ENCODE data around the gene EPHA6. TPM values are rescaled to one million over a fixed set of nuclear protein-coding genes. Genes with fewer than 3 reads are reported as not detected.
"Not testable (repeated sequence)": the region's sequence is repeated elsewhere in the genome, so short reads cannot be mapped to it uniquely, and the experiment has no call there.

The EPHA6 gene
- total RNA-seq, 2 donors from 2014 or later, result not detected

DNA sequence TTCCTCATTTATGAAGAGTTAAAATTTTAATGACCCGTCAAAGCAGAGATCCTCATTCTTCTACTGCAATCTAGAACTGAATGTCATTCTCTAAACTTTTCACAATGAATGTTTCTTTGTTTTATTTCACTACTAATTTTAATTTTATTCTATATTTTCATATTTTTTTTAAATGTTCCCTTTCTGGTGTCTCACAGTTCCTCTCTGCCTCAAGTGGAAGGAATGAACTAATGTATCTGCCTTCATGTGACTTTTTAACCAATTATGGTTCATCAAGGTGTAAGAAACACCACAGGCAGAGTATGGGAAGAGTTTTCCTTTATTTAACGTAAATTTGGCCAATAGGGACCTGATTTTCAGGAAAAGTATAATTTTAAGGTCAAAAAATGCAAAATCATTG is 441.7 kb downstream of the EPHA6 start:
- no peaks in the 10 kb centered on the region for H3K27me3 Mint-ChIP-seq (ENCODE audit: low read depth)
- H3K27ac Mint-ChIP-seq, result no peak overlapping the region
- no peak overlapping the region for H3K4me3 Mint-ChIP-seq
- H3K9me3 Mint-ChIP-seq, result no peaks in the 10 kb centered on the region
- no peaks in the 10 kb centered on the region for H3K4me1 Mint-ChIP-seq (ENCODE audit: low read depth)
- ATAC-seq (replicated peaks in 1 of 2) (no peak), DNase-seq (no peak)
- no peaks in the 10 kb centered on the region for H3K36me3 Mint-ChIP-seq (ENCODE audit: insufficient read depth in 2 of 2)

DNA sequence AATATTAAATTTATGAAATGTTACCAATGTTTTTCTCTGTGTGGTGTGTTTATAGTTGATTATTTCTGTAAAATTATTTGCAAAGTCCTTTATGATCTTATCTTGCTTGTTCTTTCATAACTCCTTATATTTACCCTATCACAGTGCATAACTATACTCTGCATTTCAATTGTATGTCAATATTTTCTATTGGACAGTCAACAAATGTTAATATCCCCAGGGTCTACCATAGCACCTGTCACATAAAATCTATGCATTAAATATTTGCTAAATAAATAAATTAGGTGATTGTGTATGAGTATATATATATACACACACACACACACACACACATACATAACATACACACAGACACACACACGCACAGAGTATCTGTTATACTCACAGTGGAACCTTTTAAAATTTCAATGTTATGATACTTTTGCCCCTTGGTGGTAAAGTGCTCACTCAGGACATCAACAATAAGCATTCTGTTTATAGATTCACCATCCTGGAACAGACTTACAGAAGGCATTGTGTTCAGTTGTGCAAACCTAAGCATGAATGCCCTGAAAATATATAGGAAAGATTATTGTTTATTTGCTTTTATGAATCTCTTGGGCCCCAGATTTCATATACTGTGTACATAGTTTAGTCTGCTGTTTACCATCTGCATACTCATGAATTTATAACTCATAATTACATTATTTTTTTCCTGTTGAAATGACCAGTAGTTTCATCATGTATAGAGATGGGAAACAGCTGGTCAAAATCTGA is 443.7 kb downstream of the EPHA6 start:
- H3K36me3 Mint-ChIP-seq (ENCODE audit: insufficient read depth in 2 of 2), result no peaks in the 10 kb centered on the region
- H3K9me3 Mint-ChIP-seq, result no peaks in the 10 kb centered on the region
- no peak overlapping the region for H3K4me3 Mint-ChIP-seq
- DNase-seq (no peak), ATAC-seq (replicated peaks in 1 of 2) (no peak)
- no peaks in the 10 kb centered on the region for H3K27me3 Mint-ChIP-seq (ENCODE audit: low read depth)
- H3K27ac Mint-ChIP-seq, result no peak overlapping the region
- H3K4me1 Mint-ChIP-seq (ENCODE audit: low read depth), result no peaks in the 10 kb centered on the region

DNA sequence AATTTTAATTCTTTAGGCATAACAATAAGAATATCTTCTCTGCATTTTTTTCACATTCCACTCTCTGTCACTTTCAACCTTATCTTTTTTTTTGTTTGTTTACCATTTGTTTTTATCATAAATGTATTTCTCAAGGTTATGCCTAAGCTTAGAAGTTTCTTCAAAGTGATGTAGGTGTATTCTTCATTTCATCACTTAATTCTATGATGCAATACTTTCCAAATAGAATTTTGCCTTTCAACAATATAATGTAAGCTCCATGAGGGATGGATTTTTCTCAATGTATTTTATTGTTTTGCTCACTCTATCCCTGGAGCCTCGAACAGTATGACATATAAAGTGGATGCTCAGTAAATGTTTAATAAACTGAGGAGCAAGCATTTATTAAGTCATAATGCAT is 444.9 kb downstream of the EPHA6 start:
- ATAC-seq (replicated peaks in 1 of 2) (no peak), DNase-seq (no peak)
- Mint-ChIP-seq H3K27me3 (ENCODE audit: low read depth) (no peaks in the 10 kb centered on the region), H3K27ac (peak overlapping the region; percentile 15), H3K36me3 (ENCODE audit: insufficient read depth in 2 of 2) (no peaks in the 10 kb centered on the region), H3K4me1 (ENCODE audit: low read depth) (no peaks in the 10 kb centered on the region), H3K9me3 (peaks cover 0 to 2% of the 10 kb centered on the region in 2 donors), H3K4me3 (no peak overlapping the region)

DNA sequence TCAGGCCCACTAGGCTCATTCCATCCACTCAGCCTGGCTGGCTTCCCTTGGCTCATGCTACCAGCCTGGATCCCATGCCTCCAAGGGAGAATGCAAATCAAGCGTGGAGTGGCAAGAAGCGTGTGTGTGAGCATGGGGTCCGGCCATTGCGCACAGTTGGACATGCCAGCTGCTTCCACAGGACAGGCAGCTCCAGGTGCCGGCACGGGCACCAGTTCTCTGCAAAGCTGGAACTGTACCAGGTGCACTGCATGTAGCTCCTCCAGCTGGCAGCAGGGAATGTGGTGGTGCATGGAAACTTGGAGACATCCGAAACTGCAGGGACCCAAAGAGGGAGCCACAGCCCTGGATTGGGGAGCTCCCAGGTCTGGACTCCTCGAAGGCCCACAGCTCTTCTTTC is 449.8 kb downstream of the EPHA6 start:
- H3K36me3 Mint-ChIP-seq (ENCODE audit: insufficient read depth in 2 of 2), result no peaks in the 10 kb centered on the region
- DNase-seq (no peak), ATAC-seq (replicated peaks in 1 of 2) (no peak)
- no peak overlapping the region for H3K27ac Mint-ChIP-seq
- no peaks in the 10 kb centered on the region for H3K4me1 Mint-ChIP-seq (ENCODE audit: low read depth)
- H3K4me3 Mint-ChIP-seq, result no peak overlapping the region
- no peaks in the 10 kb centered on the region for H3K27me3 Mint-ChIP-seq (ENCODE audit: low read depth)
- peaks cover 0 to 2% of the 10 kb centered on the region in 2 donors for H3K9me3 Mint-ChIP-seq

DNA sequence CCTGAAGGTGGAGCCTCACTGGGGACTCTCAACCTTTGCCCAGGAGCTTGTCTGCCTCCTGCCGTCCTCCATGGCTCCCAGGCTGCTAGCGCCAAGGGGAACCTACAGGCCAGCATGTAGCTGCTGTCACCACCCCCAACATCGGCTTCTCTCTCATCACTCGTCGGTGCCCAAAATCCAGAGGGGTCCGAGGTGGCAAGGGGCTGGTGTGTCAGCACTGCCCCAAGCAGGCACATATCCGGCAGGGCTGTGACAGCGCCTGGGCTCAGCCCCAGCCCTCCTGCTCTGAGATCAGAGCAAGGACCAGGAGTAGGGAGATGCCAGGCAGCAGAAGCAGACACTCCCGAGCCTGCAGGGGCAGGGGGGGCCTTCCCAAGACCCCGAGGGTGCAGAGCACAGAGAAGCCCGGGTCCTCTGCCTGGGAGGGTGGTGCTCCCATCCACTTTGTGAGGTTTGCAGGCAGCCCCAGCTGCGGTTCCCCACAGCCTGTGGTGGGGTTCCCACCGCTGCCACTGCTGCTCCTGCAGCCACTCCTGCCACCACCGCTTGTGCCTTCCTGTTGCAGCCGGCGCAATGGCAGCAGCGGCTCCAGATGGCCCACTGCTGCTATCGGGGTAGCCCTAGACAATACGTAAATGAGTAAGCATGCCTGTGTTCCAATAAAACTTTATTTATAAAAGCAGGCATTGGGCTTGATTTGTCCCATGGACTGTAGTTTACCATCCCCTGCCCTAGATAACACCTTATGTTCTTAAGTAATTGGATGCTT is 451.0 kb downstream of the EPHA6 start:
- DNase-seq (no peak), ATAC-seq (replicated peaks in 1 of 2) (no peak)
- Mint-ChIP-seq H3K4me3 (no peak overlapping the region), H3K9me3 (peaks cover 0 to 2% of the 10 kb centered on the region in 2 donors), H3K27ac (no peak overlapping the region), H3K4me1 (ENCODE audit: low read depth) (no peaks in the 10 kb centered on the region), H3K27me3 (ENCODE audit: low read depth) (no peaks in the 10 kb centered on the region), H3K36me3 (ENCODE audit: insufficient read depth in 2 of 2) (no peaks in the 10 kb centered on the region)

DNA sequence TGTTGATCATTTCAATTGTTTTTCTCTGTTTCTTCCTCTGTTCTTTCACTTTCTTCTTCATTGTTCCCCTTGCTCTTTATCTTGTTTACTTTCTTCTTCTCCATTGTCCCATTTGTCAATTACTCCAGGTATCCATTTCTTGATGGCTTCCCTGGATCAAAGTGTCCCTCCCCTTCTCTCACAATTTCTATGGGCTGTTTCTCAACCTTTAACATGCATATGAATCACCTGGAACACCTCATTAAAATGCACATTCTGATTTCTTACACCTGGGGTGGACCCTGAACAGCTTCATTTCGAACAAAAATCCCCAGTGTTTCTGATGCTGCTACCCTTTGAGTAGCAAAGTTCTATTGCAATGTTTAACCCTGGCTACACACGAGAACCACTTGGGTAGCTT is 454.8 kb downstream of the EPHA6 start:
- DNase-seq (no peak), ATAC-seq (replicated peaks in 1 of 2) (no peak)
- no peak overlapping the region for H3K27ac Mint-ChIP-seq
- no peak overlapping the region for H3K4me3 Mint-ChIP-seq
- peaks cover 0 to 13% of the 10 kb centered on the region in 2 donors for H3K9me3 Mint-ChIP-seq
- H3K4me1 Mint-ChIP-seq (ENCODE audit: low read depth), result no peaks in the 10 kb centered on the region
- H3K36me3 Mint-ChIP-seq (ENCODE audit: insufficient read depth in 2 of 2), result no peaks in the 10 kb centered on the region
- no peaks in the 10 kb centered on the region for H3K27me3 Mint-ChIP-seq (ENCODE audit: low read depth)

DNA sequence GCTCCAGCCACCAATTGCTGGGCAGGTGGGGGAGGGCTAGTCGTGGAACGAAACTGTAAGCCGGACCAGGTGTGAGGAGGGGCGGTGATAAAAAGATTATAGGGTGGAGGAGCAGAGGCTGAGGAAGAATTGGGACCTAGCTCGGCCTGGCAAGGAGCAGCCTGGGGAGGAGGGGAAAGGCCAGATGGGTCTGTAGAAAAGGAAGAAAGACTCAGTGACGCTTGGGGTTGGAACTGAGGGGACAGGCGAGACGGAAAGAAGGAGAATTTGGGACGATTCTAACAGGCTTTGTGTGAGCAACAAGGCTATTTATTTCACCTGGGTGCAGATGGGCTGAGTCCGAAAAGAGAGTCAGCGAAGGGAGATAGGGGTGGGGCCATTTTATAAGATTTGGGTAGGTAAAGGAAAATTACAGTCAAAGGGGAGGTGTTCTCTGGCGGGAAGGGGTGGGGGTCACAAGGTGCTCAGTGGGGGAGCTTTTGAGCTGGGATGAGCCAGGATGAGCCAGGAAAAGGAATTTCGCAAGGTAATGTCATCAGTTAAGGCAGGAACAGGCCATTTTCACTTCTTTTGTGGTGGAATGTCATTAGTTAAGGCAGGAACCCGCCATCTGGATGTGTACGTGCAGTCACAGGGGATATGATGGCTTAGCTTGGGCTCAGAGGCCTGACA is 462.6 kb downstream of the EPHA6 start:
- peaks cover 0 to 16% of the 10 kb centered on the region in 2 donors for H3K9me3 Mint-ChIP-seq
- not testable (repeated sequence) for ATAC-seq (replicated peaks in 1 of 2)

DNA sequence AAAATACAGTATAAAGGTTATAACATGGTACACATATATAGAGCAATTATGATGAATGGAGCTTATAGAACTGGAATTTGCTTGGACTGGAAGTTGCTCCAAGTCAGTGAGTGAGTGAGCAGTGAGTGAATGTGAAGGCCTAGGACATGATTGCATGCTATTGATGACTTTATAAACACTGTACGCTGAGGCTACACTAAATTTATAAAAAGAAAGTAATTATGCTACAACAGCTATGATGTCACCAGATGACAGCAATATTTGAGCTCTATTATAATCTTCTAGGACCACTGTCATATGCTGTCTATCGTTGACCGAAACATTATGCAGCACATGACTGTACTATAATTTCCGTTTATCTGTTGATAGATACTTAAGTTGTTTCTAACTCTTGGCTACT is 463.3 kb downstream of the EPHA6 start:
- H3K4me3 Mint-ChIP-seq, result no peak overlapping the region
- H3K27me3 Mint-ChIP-seq (ENCODE audit: low read depth), result no peaks in the 10 kb centered on the region
- no peak overlapping the region for H3K27ac Mint-ChIP-seq
- ATAC-seq (replicated peaks in 1 of 2) (no peak), DNase-seq (no peak)
- H3K4me1 Mint-ChIP-seq (ENCODE audit: low read depth), result no peaks in the 10 kb centered on the region
- H3K36me3 Mint-ChIP-seq (ENCODE audit: insufficient read depth in 2 of 2), result no peaks in the 10 kb centered on the region
- peaks cover 0 to 12% of the 10 kb centered on the region in 2 donors for H3K9me3 Mint-ChIP-seq

More for the DNA sequence above, 462.6 kb downstream of the EPHA6 start:
- H3K4me3 Mint-ChIP-seq; H3K36me3 Mint-ChIP-seq (ENCODE audit: insufficient read depth in 2 of 2); H3K27ac Mint-ChIP-seq; H3K27me3 Mint-ChIP-seq (ENCODE audit: low read depth); H3K4me1 Mint-ChIP-seq (ENCODE audit: low read depth); DNase-seq: not testable (repeated sequence)

DNA sequence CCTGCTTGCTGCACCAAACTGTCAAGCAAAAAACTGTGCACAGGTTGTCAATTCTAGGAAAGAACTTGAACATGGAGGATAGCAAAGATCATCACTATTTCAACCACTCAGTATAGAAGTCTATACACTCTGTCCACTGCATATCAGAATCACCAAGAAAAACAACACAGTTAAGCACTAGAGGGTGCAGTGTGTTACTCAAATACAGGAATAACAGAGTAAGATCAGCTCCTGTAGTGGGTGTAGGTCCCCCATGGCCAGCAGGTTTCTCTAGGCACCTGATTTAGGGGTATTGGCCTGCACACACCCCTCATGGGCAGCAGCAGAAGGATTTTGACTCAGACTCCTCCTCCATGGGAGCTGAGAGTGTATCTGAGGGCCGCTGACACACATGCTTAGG is 464.1 kb downstream of the EPHA6 start:
- Mint-ChIP-seq H3K9me3 (peaks cover 0 to 9% of the 10 kb centered on the region in 2 donors), H3K27me3 (ENCODE audit: low read depth) (no peaks in the 10 kb centered on the region), H3K36me3 (ENCODE audit: insufficient read depth in 2 of 2) (no peaks in the 10 kb centered on the region), H3K4me1 (ENCODE audit: low read depth) (no peaks in the 10 kb centered on the region), H3K4me3 (no peak overlapping the region), H3K27ac (no peak overlapping the region)
- no peak for DNase-seq
- no peak for ATAC-seq (replicated peaks in 1 of 2)

DNA sequence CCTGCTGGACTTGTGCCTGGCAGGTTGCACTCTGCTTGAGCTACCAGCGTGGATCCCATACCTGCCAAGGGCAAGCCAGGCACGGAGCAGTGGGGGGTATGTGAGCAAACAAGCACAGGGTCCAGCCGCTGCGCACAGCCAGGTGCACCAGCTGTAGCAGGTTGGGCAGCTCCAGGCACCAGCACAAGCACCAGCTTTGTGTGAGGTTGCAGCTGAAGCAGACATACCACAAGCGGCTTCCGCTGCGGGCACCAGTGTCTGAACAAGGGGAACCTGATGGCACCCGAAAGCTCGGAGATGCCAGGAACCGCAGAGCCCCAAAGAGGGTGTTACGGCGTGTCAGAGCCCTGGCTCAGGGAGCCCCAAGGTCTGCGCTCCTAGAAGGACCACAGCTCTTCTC is 477.5 kb downstream of the EPHA6 start:
- ATAC-seq (replicated peaks in 1 of 2) (no peak), DNase-seq (no peak)
- no peaks in the 10 kb centered on the region for H3K4me1 Mint-ChIP-seq (ENCODE audit: low read depth)
- peaks cover 5 to 10% of the 10 kb centered on the region in 2 donors for H3K9me3 Mint-ChIP-seq
- H3K27me3 Mint-ChIP-seq (ENCODE audit: low read depth), result no peaks in the 10 kb centered on the region
- H3K27ac Mint-ChIP-seq, result no peak overlapping the region
- H3K4me3 Mint-ChIP-seq, result no peak overlapping the region
- H3K36me3 Mint-ChIP-seq (ENCODE audit: insufficient read depth in 2 of 2), result no peaks in the 10 kb centered on the region

DNA sequence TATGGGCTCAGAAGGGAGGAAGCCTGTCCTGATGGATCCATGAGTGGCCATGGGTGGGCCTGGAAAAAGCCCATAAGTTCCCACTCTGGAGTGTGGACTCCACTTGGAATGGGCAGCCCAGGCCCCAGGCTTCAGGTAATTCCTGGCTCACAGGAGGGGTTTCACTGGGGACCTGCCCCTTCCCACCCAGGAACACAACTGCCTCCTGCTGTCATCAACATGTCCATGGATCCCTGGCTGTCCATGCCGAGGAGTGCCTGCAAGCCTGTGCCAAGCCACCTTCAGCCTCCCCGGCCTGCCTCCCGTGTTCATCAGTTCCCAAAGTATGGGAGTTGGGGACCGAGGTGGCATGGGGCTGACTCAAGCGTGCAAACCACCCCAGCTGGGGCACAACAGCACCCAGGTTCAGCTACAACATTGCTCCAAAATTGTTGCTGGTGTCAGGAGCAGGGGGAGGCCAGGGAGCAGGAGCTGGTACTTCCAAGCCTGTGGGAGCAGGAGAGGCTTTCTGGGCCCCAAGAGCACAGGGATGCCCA is 479.3 kb downstream of the EPHA6 start:
- H3K36me3 Mint-ChIP-seq (ENCODE audit: insufficient read depth in 2 of 2), result no peaks in the 10 kb centered on the region

DNA sequence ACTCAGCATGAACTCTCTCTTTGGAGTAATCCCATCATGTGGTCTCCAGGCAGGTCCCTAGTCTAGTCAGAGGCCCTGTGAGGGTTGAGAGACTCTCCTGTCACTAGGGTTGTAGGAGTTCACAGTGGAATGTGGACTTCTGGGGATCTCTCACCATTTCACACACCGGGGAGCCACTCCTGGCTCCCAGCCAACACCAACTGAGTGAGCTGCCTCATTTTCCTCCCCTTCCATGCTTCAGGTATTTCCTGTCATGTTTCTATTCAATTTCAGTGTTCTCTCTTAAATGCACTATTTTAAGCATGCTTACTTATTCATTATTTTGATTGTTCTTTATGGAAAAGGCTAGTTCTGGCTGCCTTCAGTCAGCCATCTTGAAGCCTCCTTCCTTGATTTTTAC is 482.6 kb downstream of the EPHA6 start:
- no peak overlapping the region for H3K27ac Mint-ChIP-seq
- no peaks in the 10 kb centered on the region for H3K27me3 Mint-ChIP-seq (ENCODE audit: low read depth)
- H3K4me1 Mint-ChIP-seq (ENCODE audit: low read depth), result no peaks in the 10 kb centered on the region
- DNase-seq (no peak), ATAC-seq (replicated peaks in 1 of 2) (no peak)
- H3K9me3 Mint-ChIP-seq, result peaks cover 4 to 10% of the 10 kb centered on the region in 2 donors
- no peaks in the 10 kb centered on the region for H3K36me3 Mint-ChIP-seq (ENCODE audit: insufficient read depth in 2 of 2)
- no peak overlapping the region for H3K4me3 Mint-ChIP-seq

More for the DNA sequence above, 479.3 kb downstream of the EPHA6 start:
- Mint-ChIP-seq H3K4me1 (ENCODE audit: low read depth) (no peaks in the 10 kb centered on the region), H3K4me3 (no peak overlapping the region), H3K9me3 (peaks cover 4 to 10% of the 10 kb centered on the region in 2 donors), H3K27me3 (ENCODE audit: low read depth) (no peaks in the 10 kb centered on the region), H3K27ac (no peak overlapping the region)
- ATAC-seq (replicated peaks in 1 of 2) (no peak), DNase-seq (no peak)

DNA sequence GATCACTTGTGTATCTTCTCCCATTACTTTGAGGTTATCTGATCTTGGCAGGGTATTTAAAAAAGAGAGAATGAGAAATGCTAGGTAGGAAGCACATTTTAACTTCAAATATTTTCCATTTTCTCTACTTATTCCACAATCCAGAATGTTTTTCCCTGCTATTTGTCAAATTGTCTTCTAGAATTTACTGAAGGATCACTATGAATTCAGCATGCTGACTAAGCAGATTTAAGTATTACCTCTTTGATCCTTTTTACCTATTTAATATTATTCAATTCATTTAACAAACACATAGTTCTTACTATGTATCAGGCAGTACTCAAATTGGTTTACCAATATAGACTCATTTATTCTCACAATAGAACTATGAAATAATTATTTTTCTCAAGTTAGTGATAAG is 486.7 kb downstream of the EPHA6 start:
- Mint-ChIP-seq H3K27me3 (ENCODE audit: low read depth) (no peaks in the 10 kb centered on the region), H3K27ac (no peak overlapping the region), H3K4me3 (no peak overlapping the region), H3K36me3 (ENCODE audit: insufficient read depth in 2 of 2) (no peaks in the 10 kb centered on the region), H3K9me3 (peaks cover 3 to 8% of the 10 kb centered on the region in 2 donors), H3K4me1 (ENCODE audit: low read depth) (no peaks in the 10 kb centered on the region)
- no peak for DNase-seq
- ATAC-seq (replicated peaks in 1 of 2), result no peak
